H1 (cell line): Measurements from ENCODE around the gene AAMDC. TPM values are rescaled to one million over a fixed set of nuclear protein-coding genes. Genes with fewer than 3 reads are reported as not detected.

Experiments
- CTCF ChIA-PET: fragments of 300-600 bp; sonication (Branson Sonifier 250); formaldehyde crosslinking; loops from one replicate; lab custom pipeline; 2021; ENCODE audit not compliant: partially characterized antibody; lab: Charles Lee
- POLR2A ChIA-PET: fragments of 300-600 bp; sonication (Branson Sonifier 250); formaldehyde crosslinking; loops from one replicate; lab custom pipeline; 2021; ENCODE audit warnings: inconsistent platforms; ENCODE audit not compliant: partially characterized antibody; lab: Charles Lee
- DNase-seq, 2 experiments: peaks; one replicate each; pipeline versions ENCODE4 v3.0.0 to v3.0.0-alpha.2; 2010 to 2022; ENCODE audit warnings: low spot score in 2 of 2, low read depth in 1 of 2, mixed read lengths in 1 of 2
- FAIRE-seq: peaks from 2 replicates; lab custom pipeline; 2011; peaks lifted over from hg19 to GRCh38; lab: Jason Lieb, UNC
- H2AFZ ChIP-seq: 2 replicates; pipeline ENCODE4 v1.8.1; 2012; ENCODE audit warnings: low read length, inconsistent platforms
- H2AK5ac ChIP-seq: 2 replicates; pipeline ENCODE4 v1.6.1; 2013; ENCODE audit warnings: low read depth, low read length
- H2BK120ac ChIP-seq: replicated peaks from 2 replicates; pipeline ENCODE3; 2013; ENCODE audit warnings: low read depth, low read length, inconsistent platforms
- H2BK12ac ChIP-seq: 2 replicates; pipeline ENCODE4 v1.6.1; 2013; ENCODE audit warnings: low read depth, low read length
- H2BK15ac ChIP-seq: 2 replicates; pipeline ENCODE4 v1.6.1; 2013; ENCODE audit warnings: low read length
- H2BK20ac ChIP-seq: 2 replicates; pipeline ENCODE4 v1.6.1; 2013; ENCODE audit warnings: low read length
- H2BK5ac ChIP-seq: 2 replicates; pipeline ENCODE4 v1.6.1; 2013; ENCODE audit warnings: low read depth, low read length
- H3K14ac ChIP-seq: 2 replicates; pipeline ENCODE4 v1.6.1; 2013; ENCODE audit warnings: inconsistent platforms; ENCODE audit not compliant: insufficient read length
- H3K18ac ChIP-seq: 2 replicates; pipeline ENCODE4 v1.6.1; 2013; ENCODE audit warnings: low read length; ENCODE audit errors: extremely low read depth
- H3K23ac ChIP-seq: 2 replicates; pipeline ENCODE4 v1.6.1; 2013; ENCODE audit warnings: inconsistent platforms; ENCODE audit not compliant: insufficient read length
- H3K23me2 ChIP-seq: 2 replicates; pipeline ENCODE4 v1.6.1; 2013; ENCODE audit warnings: low read depth, low read length
- H3K27ac ChIP-seq: 2 replicates; pipeline ENCODE4 v1.6.1; 2011; ENCODE audit warnings: low read depth, low read length, inconsistent platforms
- H3K27me3 ChIP-seq, 4 experiments: replicated peaks in 1 of 4; 1 replicate in 1 of 4; 2 replicates in 3 of 4; pipeline versions ENCODE4 v1.6.1 to v1.8.1; 2011 to 2013; ENCODE audit warnings: low read length in 3 of 4, mild to moderate bottlenecking in 3 of 4, inconsistent platforms in 2 of 4, mixed read lengths in 2 of 4, moderate library complexity in 1 of 4; ENCODE audit not compliant: control insufficient read depth in 3 of 4, insufficient read depth in 3 of 4; ENCODE audit errors: extremely low read depth in 1 of 4
- H3K36me3 ChIP-seq, 4 experiments: 2 replicates each; pipeline versions ENCODE4 v1.6.1 to v1.8.1; 2011 to 2013; ENCODE audit warnings: mild to moderate bottlenecking in 4 of 4, low read length in 3 of 4, moderate library complexity in 2 of 4, control low read depth in 1 of 4, inconsistent platforms in 1 of 4; ENCODE audit not compliant: insufficient read depth in 4 of 4, control insufficient read depth in 2 of 4
- H3K4ac ChIP-seq: replicated peaks from 2 replicates; pipeline ENCODE3; 2013; ENCODE audit warnings: low read length, low read depth, mixed read lengths, inconsistent platforms; ENCODE audit not compliant: insufficient read length
- H3K4me1 ChIP-seq, 4 experiments: replicated peaks in 1 of 4; 1 replicate in 1 of 4; 2 replicates in 3 of 4; pipeline versions ENCODE4 v1.6.1 to v1.8.1; 2011 to 2013; ENCODE audit warnings: low read length in 3 of 4, inconsistent platforms in 2 of 4, mixed read lengths in 1 of 4; ENCODE audit not compliant: insufficient read depth in 4 of 4, control insufficient read depth in 3 of 4
- H3K4me2 ChIP-seq, 2 experiments: 2 replicates each; pipeline versions ENCODE4 v1.6.1 to v1.8.1; 2011 to 2013; ENCODE audit warnings: low read depth in 2 of 2, low read length in 2 of 2, control low read depth in 1 of 2, inconsistent platforms in 1 of 2, mild to moderate bottlenecking in 1 of 2; ENCODE audit not compliant: insufficient read depth in 1 of 2
- H3K4me3 ChIP-seq, 4 experiments: fragments of 200-600, 300-600 bp in 1 of 4; sonication (generic), shearing (Covaris generic), sonication (Bioruptor Twin) in 1 of 4; 2 replicates each; pipeline versions ENCODE4 v1.5.1 to v1.8.1; 2011 to 2016; ENCODE audit warnings: low read length in 4 of 4, low read depth in 3 of 4, control low read depth in 2 of 4, inconsistent platforms in 2 of 4, mild to moderate bottlenecking in 2 of 4, mixed read lengths in 1 of 4, moderate library complexity in 1 of 4; ENCODE audit not compliant: insufficient read depth in 2 of 4; ENCODE audit errors: extremely low read depth in 1 of 4
- H3K56ac ChIP-seq: replicated peaks from 2 replicates; pipeline ENCODE3; 2013; ENCODE audit warnings: low read depth, mild to moderate bottlenecking, mixed read lengths, low read length, inconsistent platforms; ENCODE audit not compliant: insufficient read length
- H3K79me1 ChIP-seq: 2 replicates; pipeline ENCODE4 v1.6.1; 2013; ENCODE audit warnings: low read depth, low read length, control low read depth
- H3K79me2 ChIP-seq, 2 experiments: 2 replicates each; pipeline versions ENCODE4 v1.6.1 to v1.8.1; 2012 to 2013; ENCODE audit warnings: low read length in 2 of 2, mild to moderate bottlenecking in 2 of 2, inconsistent platforms in 1 of 2; ENCODE audit not compliant: insufficient read depth in 2 of 2, control insufficient read depth in 1 of 2
- H3K9ac ChIP-seq, 4 experiments: replicated peaks in 1 of 4; 1 replicate in 1 of 4; 2 replicates in 3 of 4; pipeline versions ENCODE4 v1.6.1 to v1.8.1; 2011 to 2013; ENCODE audit warnings: low read depth in 3 of 4, low read length in 3 of 4, control low read depth in 2 of 4, mild to moderate bottlenecking in 2 of 4, moderate library complexity in 2 of 4, inconsistent platforms in 1 of 4; ENCODE audit errors: extremely low read depth in 1 of 4
- H3K9me3 ChIP-seq, 2 experiments: 2 replicates each; pipeline versions ENCODE4 v1.6.1 to v1.8.1; 2012 to 2013; ENCODE audit warnings: mild to moderate bottlenecking in 2 of 2, moderate library complexity in 2 of 2, control low read depth in 1 of 2, inconsistent platforms in 1 of 2, low read depth in 1 of 2, low read length in 1 of 2, mixed read lengths in 1 of 2; ENCODE audit not compliant: insufficient read depth in 2 of 2
- H4K20me1 ChIP-seq, 2 experiments: replicated peaks in 1 of 2; 2 replicates each; pipeline versions ENCODE3 to v1.8.1; 2011 to 2013; ENCODE audit warnings: inconsistent platforms in 2 of 2, low read length in 2 of 2, mild to moderate bottlenecking in 1 of 2; ENCODE audit not compliant: insufficient read depth in 2 of 2, control insufficient read depth in 1 of 2
- H4K5ac ChIP-seq: 2 replicates; pipeline ENCODE4 v1.6.1; 2013; ENCODE audit warnings: low read length, low read depth, mixed read lengths, inconsistent platforms; ENCODE audit not compliant: insufficient read length
- H4K8ac ChIP-seq: 2 replicates; pipeline ENCODE4 v1.8.0; 2013; ENCODE audit warnings: mild to moderate bottlenecking, moderate library complexity, low read length, inconsistent platforms; ENCODE audit not compliant: insufficient read depth; ENCODE audit errors: extremely low read depth
- H4K91ac ChIP-seq: replicated peaks from 2 replicates; pipeline ENCODE3; 2013; ENCODE audit warnings: low read length, mixed read lengths, inconsistent platforms; ENCODE audit not compliant: insufficient read length
- E2F6 ChIP-seq: IDR thresholded peaks from 2 replicates; pipeline ENCODE4 v1.6.1; 2012; ENCODE audit warnings: inconsistent platforms
- EGR1 ChIP-seq: IDR thresholded peaks from 2 replicates; pipeline ENCODE4 v1.6.1; 2011; ENCODE audit warnings: low read depth, low read length, borderline replicate concordance
- EP300 ChIP-seq, 2 experiments: IDR thresholded peaks; 1 replicate in 1 of 2; 2 replicates in 1 of 2; pipeline ENCODE4 v1.6.1; 2011 to 2012; ENCODE audit warnings: low read depth in 2 of 2, low read length in 2 of 2, mild to moderate bottlenecking in 2 of 2, borderline replicate concordance in 1 of 2, inconsistent platforms in 1 of 2, moderate library complexity in 1 of 2
- HDAC6 ChIP-seq: IDR thresholded peaks from one replicate; pipeline ENCODE4 v1.7.1; 2012; ENCODE audit warnings: low read depth, mild to moderate bottlenecking, inconsistent platforms, low read length, moderate library complexity
- MAFK ChIP-seq: IDR thresholded peaks from 2 replicates; pipeline ENCODE4 v1.6.1; 2012; ENCODE audit warnings: low read depth, mild to moderate bottlenecking, improper control_type of control experiment, low read length
- POU5F1 ChIP-seq: IDR thresholded peaks from 2 replicates; pipeline ENCODE4 v1.6.1; 2011; ENCODE audit warnings: low read depth, mild to moderate bottlenecking, low read length, moderate library complexity
- RXRA ChIP-seq: IDR thresholded peaks from 2 replicates; pipeline ENCODE4 v1.6.1; 2011; ENCODE audit warnings: low read depth, mild to moderate bottlenecking, low read length, moderate library complexity; ENCODE audit not compliant: insufficient read depth
- WGBS, 2 experiments: shearing (Covaris generic) in 1 of 2; methylation state at CpG; one replicate each; pipeline versions ENCODE4 v1.1.6 to v1.1.7; 2013 to 2015; ENCODE audit warnings: low lambda C conversion rate in 2 of 2, mixed read lengths in 2 of 2, inconsistent platforms in 1 of 2, low coverage in 1 of 2, missing lambda C conversion rate in 1 of 2; ENCODE audit not compliant: insufficient replicate concordance in 2 of 2, insufficient coverage in 1 of 2, insufficient read length in 1 of 2; ENCODE audit errors: extremely low coverage in 1 of 2, missing lambda C conversion rate in 1 of 2; 5-methylcytosine and 5-hydroxymethylcytosine counted together
- polyA plus RNA-seq, 7 experiments: library from polyadenylated mRNA; depleted of rRNA in 3 of 7; stranded (reverse) in 5 of 7; unstranded in 2 of 7; fragments of >200 nt in 5 of 7; fragments of 200-250 nt in 2 of 7; gene quantifications; 1 replicate in 5 of 7; 2 replicates in 1 of 7; 4 replicates in 1 of 7; pipeline versions ENCODE4 v1.2.1 to v1.2.3, GENCODE V29; 2011 to 2013; ENCODE audit warnings: missing spikeins in 2 of 7, mixed read lengths in 2 of 7
- total RNA-seq: library from RNA; stranded (reverse); fragmentation: NEBNext Ultra II Directional; extraction: Animal tissue kit (Norgen Biotek cat#: 25700); gene quantifications from 2 replicates; pipeline ENCODE4 v1.2.1, GENCODE V29; 2021

AAMDC gene
- total and polyA plus RNA-seq, 2 of the 8 experiments (the other 6 are each of a cell fraction or from before 2014, with no cell fraction given): 17.2 to 19.5 TPM

GRCh38 chr11:77884186-77884828 is 63.4 kb downstream of the AAMDC start:
- Histone ChIP-seq H3K9me3 (no peaks in the 10 kb centered on the region), H3K4ac (no peak overlapping the region), H2BK5ac (no peak overlapping the region), H2AK5ac (no peak overlapping the region), H3K56ac (no peak overlapping the region), H2BK120ac (no peak overlapping the region), H3K18ac (no peak overlapping the region), H3K14ac (no peak overlapping the region), H3K79me1 (no peaks in the 10 kb centered on the region), H3K36me3 (peaks cover 0 to 5% (median 1%) of the 10 kb centered on the region in 4 experiments; a peak in 5 of 8 replicates), H3K23me2 (no peaks in the 10 kb centered on the region), H2BK20ac (no peak overlapping the region), H3K9ac (no peak overlapping the region), H3K23ac (no peak overlapping the region), H3K79me2 (no peaks in the 10 kb centered on the region), H2AFZ (no peak overlapping the region), H3K27ac (no peak overlapping the region), H4K91ac (no peak overlapping the region), H3K27me3 (no peaks in the 10 kb centered on the region), H2BK12ac (no peak overlapping the region), H4K8ac (no peak overlapping the region), H3K4me1 (no peaks in the 10 kb centered on the region), H4K5ac (no peak overlapping the region), H2BK15ac (no peak overlapping the region), H4K20me1 (no peaks in the 10 kb centered on the region), H3K4me2 (no peak overlapping the region), H3K4me3 (no peak overlapping the region)
- FAIRE-seq: no peak
- POLR2A ChIA-PET: no interaction called here
- CTCF ChIA-PET: interaction anchor here (0.6 to 1.3 kb wide), 2 partner anchors 88 to 115 kb away, joined by 3 to 4 read pairs; no protein-coding TSS in a partner anchor
- 94% methylated on average over 6 of the region's 6 CpGs; no CpG with 5 or more reads in 1 of the 2 experiments for WGBS, 2 experiments
- no peak for TF ChIP-seq HDAC6
- no peak for TF ChIP-seq E2F6
- no peak for TF ChIP-seq EP300 (IDR thresholded peaks at IDR 0.05; ENCODE audit: borderline replicate concordance in 1 of 2, low read depth in 2 of 2, low read length in 2 of 2)
- no peak for TF ChIP-seq MAFK
- TF ChIP-seq POU5F1: no peak
- no peak for TF ChIP-seq RXRA
- TF ChIP-seq EGR1: no peak
- DNase-seq: no peak
